GM23338 (cell line): ENCODE data around the gene LHX3. TPM values are rescaled to one million over a fixed set of nuclear protein-coding genes. Genes with fewer than 3 reads are reported as not detected.

ENCODE experiments used
- ATAC-seq: fragments of 200-7000 bp; cut with Tn5 transposase; 3 replicates; pipeline ENCODE4 v1.9.1; 2020
- DNase-seq: peaks from one replicate; pipeline ENCODE4 v3.0.0-alpha.2; 2015; ENCODE audit warnings: low spot score
- H2AFZ ChIP-seq: fragments of 200-600 bp; sonication (generic); 2 replicates; pipeline ENCODE4 v1.8.0; 2016; ENCODE audit warnings: antibody characterized with exemption, mild to moderate bottlenecking, moderate library complexity
- H3F3A ChIP-seq: fragments of 200-600 bp; sonication (generic); replicated peaks from 2 replicates; pipeline ENCODE4 v1.8.0; 2017; ENCODE audit warnings: antibody characterized with exemption, mixed run types, low read depth
- H3K27ac ChIP-seq: fragments of 200-600 bp; sonication (generic); 2 replicates; pipeline ENCODE4 v1.6.1; 2016; ENCODE audit warnings: low read depth
- H3K27me3 ChIP-seq: fragments of 200-600 bp; sonication (generic); 2 replicates; pipeline ENCODE4 v1.8.0; 2016; ENCODE audit warnings: mild to moderate bottlenecking, mixed run types, moderate library complexity; ENCODE audit not compliant: insufficient read depth
- H3K36me3 ChIP-seq: fragments of 200-600 bp; sonication (generic); 2 replicates; pipeline ENCODE4 v1.8.0; 2016; ENCODE audit warnings: mild to moderate bottlenecking; ENCODE audit not compliant: insufficient read depth
- H3K4me1 ChIP-seq: fragments of 200-600 bp; sonication (generic); 2 replicates; pipeline ENCODE4 v1.8.0; 2016; ENCODE audit warnings: mild to moderate bottlenecking, moderate library complexity; ENCODE audit not compliant: insufficient read depth
- H3K4me2 ChIP-seq: fragments of 200-600 bp; sonication (generic); 2 replicates; pipeline ENCODE4 v1.7.1; 2017; ENCODE audit warnings: mixed run types
- H3K4me3 ChIP-seq: fragments of 200-600 bp; sonication (generic); 2 replicates; pipeline ENCODE4 v1.6.1; 2016; ENCODE audit warnings: mixed run types
- H3K79me2 ChIP-seq: fragments of 200-600 bp; sonication (generic); replicated peaks from 2 replicates; pipeline ENCODE4 v1.8.0; 2017; ENCODE audit warnings: mild to moderate bottlenecking; ENCODE audit not compliant: insufficient read depth
- H3K9me2 ChIP-seq: fragments of 200-600 bp; sonication (generic); 2 replicates; pipeline ENCODE4 v1.8.0; 2017; ENCODE audit not compliant: insufficient read depth
- H4K20me1 ChIP-seq: fragments of 200-600 bp; sonication (generic); replicated peaks from 2 replicates; pipeline ENCODE4 v1.8.0; 2017; ENCODE audit warnings: mild to moderate bottlenecking; ENCODE audit not compliant: insufficient read depth
- H3K27ac Mint-ChIP-seq: 2 replicates; pipeline ENCODE4 v1.8.0; 2020; ENCODE audit warnings: inconsistent platforms, mild to moderate bottlenecking, moderate library complexity, mixed read lengths
- H3K27me3 Mint-ChIP-seq: 3 replicates; pipeline ENCODE4 v1.8.0; 2022; ENCODE audit warnings: low read depth, mild to moderate bottlenecking, moderate library complexity, mixed read lengths, inconsistent platforms; ENCODE audit not compliant: insufficient read depth, poor library complexity
- H3K36me3 Mint-ChIP-seq: 3 replicates; pipeline ENCODE4 v1.8.0; 2021; ENCODE audit warnings: low read depth, mild to moderate bottlenecking, inconsistent platforms, moderate library complexity, mixed read lengths
- H3K4me1 Mint-ChIP-seq: 3 replicates; pipeline ENCODE4 v1.8.0; 2020; ENCODE audit warnings: mild to moderate bottlenecking, inconsistent platforms, mixed read lengths
- H3K4me3 Mint-ChIP-seq: 3 replicates; pipeline ENCODE4 v1.8.0; 2021; ENCODE audit warnings: moderate library complexity, mild to moderate bottlenecking, inconsistent platforms, mixed read lengths
- H3K9me3 Mint-ChIP-seq: 3 replicates; pipeline ENCODE4 v1.8.0; 2020; ENCODE audit warnings: moderate library complexity, mild to moderate bottlenecking, inconsistent platforms, mixed read lengths
- CREB1 ChIP-seq: fragments of 250-450 bp; sonication (Bioruptor Pico); IDR thresholded peaks from 2 replicates; pipeline ENCODE4 v1.5.0; 2020; ENCODE audit warnings: low read depth, mild to moderate bottlenecking, moderate library complexity
- ETS1 ChIP-seq: IDR thresholded peaks from 2 replicates; pipeline ENCODE4 v1.6.1; 2016; ENCODE audit warnings: antibody characterized with exemption
- EZH2 ChIP-seq: fragments of 200-600 bp; sonication (generic); IDR thresholded peaks from one replicate; pipeline ENCODE4 v1.8.0; 2017; ENCODE audit warnings: antibody characterized with exemption, mild to moderate bottlenecking, low read depth; ENCODE audit not compliant: unreplicated experiment
- EZH2phosphoT487 ChIP-seq: fragments of 200-600 bp; sonication (generic); IDR thresholded peaks from one replicate; pipeline ENCODE4 v1.8.1; 2018; ENCODE audit warnings: antibody characterized with exemption; ENCODE audit not compliant: unreplicated experiment
- NANOG ChIP-seq: IDR thresholded peaks from 2 replicates; pipeline ENCODE4 v1.6.1; 2016; ENCODE audit warnings: antibody characterized with exemption, borderline replicate concordance
- POLR2AphosphoS5 ChIP-seq: IDR thresholded peaks from 2 replicates; pipeline ENCODE4 v1.6.1; 2016; ENCODE audit warnings: antibody characterized with exemption, low read depth
- ZNF462 ChIP-seq: fragments of 250-450 bp; sonication (Bioruptor Pico); IDR thresholded peaks from 2 replicates; pipeline ENCODE4 v1.5.0; 2020; ENCODE audit warnings: mild to moderate bottlenecking, moderate library complexity
- polyA plus RNA-seq: library from polyadenylated mRNA; unstranded; fragments of >200 nt; fragmentation: Nextera tagmentation; extraction: Ambion mirVana; gene quantifications from 2 replicates; pipeline ENCODE4 v1.2.1, GENCODE V29; 2016
- total RNA-seq: library from RNA; depleted of rRNA; stranded (reverse); fragments of >200 nt; shearing (Covaris generic); gene quantifications from 2 replicates; pipeline ENCODE4 v1.2.3, GENCODE V29; 2014
- TF ChIP-seq, protein P1 (sequence below), 2 experiments: fragments of 200-600 bp in 1 of 2; sonication (generic) in 1 of 2; conservative IDR thresholded peaks; 2 replicates each; pipeline versions ENCODE4 v1.5.1 to v1.6.1; 2016 to 2017; ENCODE audit warnings: antibody characterized with exemption in 2 of 2, low read depth in 2 of 2, mild to moderate bottlenecking in 2 of 2, moderate library complexity in 1 of 2
- TF ChIP-seq, protein P2 (sequence below): IDR thresholded peaks from one replicate; pipeline ENCODE4 v1.6.1; 2018; ENCODE audit warnings: antibody characterized with exemption; ENCODE audit not compliant: unreplicated experiment

The LHX3 gene
- total and polyA plus RNA-seq, 2 experiments from 2014 or later: 0.08 TPM; not detected in 1

DNA sequence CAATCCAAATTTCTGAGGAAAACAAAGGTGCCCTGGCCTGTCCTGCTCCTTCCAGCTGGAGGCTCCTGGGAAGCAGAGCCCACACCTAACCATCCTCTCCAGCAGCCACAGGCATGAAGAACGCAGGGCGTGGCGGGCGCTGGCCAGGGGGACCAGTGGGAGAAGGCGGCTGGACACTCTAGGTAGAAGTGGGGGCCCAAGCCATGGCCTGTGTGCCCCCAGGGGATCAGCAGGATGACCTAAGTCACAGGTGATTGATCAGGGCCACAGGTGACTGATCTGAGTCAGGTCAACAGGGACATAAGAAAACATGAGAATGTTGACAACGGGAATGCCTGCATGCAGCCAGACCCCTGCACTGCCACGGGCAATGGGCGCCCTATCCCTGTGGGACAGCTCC lies 37.3 kb upstream of the LHX3 start:
- H3K4me2 ChIP-seq: no peak overlapping the region
- no peak for TF ChIP-seq POLR2AphosphoS5
- TF ChIP-seq ETS1: no peak
- no peak for TF ChIP-seq EZH2
- TF ChIP-seq, protein P1, sequence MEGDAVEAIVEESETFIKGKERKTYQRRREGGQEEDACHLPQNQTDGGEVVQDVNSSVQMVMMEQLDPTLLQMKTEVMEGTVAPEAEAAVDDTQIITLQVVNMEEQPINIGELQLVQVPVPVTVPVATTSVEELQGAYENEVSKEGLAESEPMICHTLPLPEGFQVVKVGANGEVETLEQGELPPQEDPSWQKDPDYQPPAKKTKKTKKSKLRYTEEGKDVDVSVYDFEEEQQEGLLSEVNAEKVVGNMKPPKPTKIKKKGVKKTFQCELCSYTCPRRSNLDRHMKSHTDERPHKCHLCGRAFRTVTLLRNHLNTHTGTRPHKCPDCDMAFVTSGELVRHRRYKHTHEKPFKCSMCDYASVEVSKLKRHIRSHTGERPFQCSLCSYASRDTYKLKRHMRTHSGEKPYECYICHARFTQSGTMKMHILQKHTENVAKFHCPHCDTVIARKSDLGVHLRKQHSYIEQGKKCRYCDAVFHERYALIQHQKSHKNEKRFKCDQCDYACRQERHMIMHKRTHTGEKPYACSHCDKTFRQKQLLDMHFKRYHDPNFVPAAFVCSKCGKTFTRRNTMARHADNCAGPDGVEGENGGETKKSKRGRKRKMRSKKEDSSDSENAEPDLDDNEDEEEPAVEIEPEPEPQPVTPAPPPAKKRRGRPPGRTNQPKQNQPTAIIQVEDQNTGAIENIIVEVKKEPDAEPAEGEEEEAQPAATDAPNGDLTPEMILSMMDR (conservative IDR thresholded peaks at IDR 0.05; ENCODE audit: low read depth in 2 of 2): no peak
- TF ChIP-seq NANOG: no peak
- no peak for TF ChIP-seq CREB1
- TF ChIP-seq EZH2phosphoT487: no peak
- TF ChIP-seq ZNF462: no peak
- TF ChIP-seq, protein P2, sequence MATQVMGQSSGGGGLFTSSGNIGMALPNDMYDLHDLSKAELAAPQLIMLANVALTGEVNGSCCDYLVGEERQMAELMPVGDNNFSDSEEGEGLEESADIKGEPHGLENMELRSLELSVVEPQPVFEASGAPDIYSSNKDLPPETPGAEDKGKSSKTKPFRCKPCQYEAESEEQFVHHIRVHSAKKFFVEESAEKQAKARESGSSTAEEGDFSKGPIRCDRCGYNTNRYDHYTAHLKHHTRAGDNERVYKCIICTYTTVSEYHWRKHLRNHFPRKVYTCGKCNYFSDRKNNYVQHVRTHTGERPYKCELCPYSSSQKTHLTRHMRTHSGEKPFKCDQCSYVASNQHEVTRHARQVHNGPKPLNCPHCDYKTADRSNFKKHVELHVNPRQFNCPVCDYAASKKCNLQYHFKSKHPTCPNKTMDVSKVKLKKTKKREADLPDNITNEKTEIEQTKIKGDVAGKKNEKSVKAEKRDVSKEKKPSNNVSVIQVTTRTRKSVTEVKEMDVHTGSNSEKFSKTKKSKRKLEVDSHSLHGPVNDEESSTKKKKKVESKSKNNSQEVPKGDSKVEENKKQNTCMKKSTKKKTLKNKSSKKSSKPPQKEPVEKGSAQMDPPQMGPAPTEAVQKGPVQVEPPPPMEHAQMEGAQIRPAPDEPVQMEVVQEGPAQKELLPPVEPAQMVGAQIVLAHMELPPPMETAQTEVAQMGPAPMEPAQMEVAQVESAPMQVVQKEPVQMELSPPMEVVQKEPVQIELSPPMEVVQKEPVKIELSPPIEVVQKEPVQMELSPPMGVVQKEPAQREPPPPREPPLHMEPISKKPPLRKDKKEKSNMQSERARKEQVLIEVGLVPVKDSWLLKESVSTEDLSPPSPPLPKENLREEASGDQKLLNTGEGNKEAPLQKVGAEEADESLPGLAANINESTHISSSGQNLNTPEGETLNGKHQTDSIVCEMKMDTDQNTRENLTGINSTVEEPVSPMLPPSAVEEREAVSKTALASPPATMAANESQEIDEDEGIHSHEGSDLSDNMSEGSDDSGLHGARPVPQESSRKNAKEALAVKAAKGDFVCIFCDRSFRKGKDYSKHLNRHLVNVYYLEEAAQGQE: no peak
- peaks cover 50% of the 10 kb centered on the region for H4K20me1 ChIP-seq
- Mint-ChIP-seq H3K36me3 (no peaks in the 10 kb centered on the region), H3K4me3 (no peak overlapping the region), H3K9me3 (no peaks in the 10 kb centered on the region), H3K27me3 (peaks cover 17% of the 10 kb centered on the region), H3K4me1 (peaks cover 34% of the 10 kb centered on the region), H3K27ac (no peak overlapping the region)
- DNase-seq (no peak), ATAC-seq (no peak)
- no peak overlapping the region for H2AFZ ChIP-seq
- H3K36me3 ChIP-seq: no peaks in the 10 kb centered on the region
- H3K79me2 ChIP-seq: peaks cover 76% of the 10 kb centered on the region
- peaks cover 21% of the 10 kb centered on the region for H3K4me1 ChIP-seq
- no peak overlapping the region for H3K27ac ChIP-seq
- H3K9me2 ChIP-seq: no peaks in the 10 kb centered on the region
- H3F3A ChIP-seq: 0 out of 2 replicates have a peak, but pooled peaks cover 5% of the 10 kb centered on the region
- no peak overlapping the region for H3K4me3 ChIP-seq
- H3K27me3 ChIP-seq: 0 out of 2 replicates have a peak, but pooled peaks cover 8% of the 10 kb centered on the region
